Heart right ventricle (tissue), 16 donors: ENCODE data around the gene KIF25. TPM values are rescaled to one million over a fixed set of nuclear protein-coding genes. Genes with fewer than 3 reads are reported as not detected.

ENCODE experiments used
- ATAC-seq, 8 donors: fragments of 200-7000 bp; cut with Tn5 transposase; one replicate each; pipeline ENCODE4 v1.9.1; 2020; ENCODE audit warnings: mild to moderate bottlenecking in 8 of 8, moderate library complexity in 8 of 8, moderate number of reproducible peaks in 1 of 8
- DNase-seq, 2 donors: peaks; one replicate each; pipeline ENCODE4 v3.0.0-alpha.2; 2020
- H3K27ac ChIP-seq, 10 donors: fragments of 200-600 bp; sonication (generic) in 2 of 10; one replicate each; pipeline versions ENCODE4 v1.5.0 to v1.8.0; 2020 to 2022; ENCODE audit warnings: mild to moderate bottlenecking in 3 of 10
- H3K27me3 ChIP-seq, 7 donors: fragments of 200-600 bp; one replicate each; pipeline ENCODE4 v1.8.0; 2021 to 2022; ENCODE audit warnings: mild to moderate bottlenecking in 2 of 7
- H3K36me3 ChIP-seq, 9 donors: fragments of 200-600 bp; sonication (generic) in 1 of 9; one replicate each; pipeline versions ENCODE4 v1.5.0 to v1.8.0; 2020 to 2022; ENCODE audit warnings: mild to moderate bottlenecking in 2 of 9
- H3K4me1 ChIP-seq, 9 donors: fragments of 200-600 bp; sonication (generic) in 1 of 9; one replicate each; pipeline versions ENCODE4 v1.5.0 to v1.8.0; 2020 to 2022; ENCODE audit warnings: mild to moderate bottlenecking in 4 of 9
- H3K4me3 ChIP-seq, 10 donors: fragments of 200-600 bp; sonication (generic) in 2 of 10; one replicate each; pipeline versions ENCODE4 v1.5.0 to v1.8.0; 2020 to 2022; ENCODE audit warnings: mild to moderate bottlenecking in 7 of 10, moderate library complexity in 2 of 10
- H3K9me3 ChIP-seq, 11 donors: fragments of 200-600 bp in 10 of 11; sonication (generic) in 2 of 11; one replicate each; pipeline versions ENCODE4 v1.5.0 to v1.8.0; 2013 to 2022; ENCODE audit warnings: mild to moderate bottlenecking in 2 of 11, control low read depth in 1 of 11, moderate library complexity in 1 of 11
- CTCF ChIP-seq, 9 donors: fragments of 200-600 bp; sonication (generic) in 2 of 9; IDR thresholded peaks; one replicate each; pipeline versions ENCODE4 v1.5.0 to v1.8.0; 2021 to 2022; ENCODE audit warnings: antibody characterized with exemption in 9 of 9, mild to moderate bottlenecking in 5 of 9, moderate library complexity in 1 of 9
- WGBS, 2 donors: extraction: QIAGEN DNeasy Blood & Tissue Kit; methylation state at CpG; one replicate each; pipeline ENCODE4 v1.1.7; 2013; ENCODE audit warnings: inconsistent platforms in 1 of 2; 5-methylcytosine and 5-hydroxymethylcytosine counted together
- intact Hi-C, 10 donors: fragments of 100-400 bp; cut with DNase I; formaldehyde crosslinking; loops; one replicate each; pipeline versions ENCODE4 v1.11.1 to v1.14.2; 2022
- polyA plus RNA-seq, 2 donors: library from polyadenylated mRNA; stranded (reverse); fragments of 200-250 nt; gene quantifications; one replicate each; pipeline ENCODE4 v1.2.3, GENCODE V29; 2013
- total RNA-seq, 10 donors: library from RNA; stranded (reverse); fragmentation: NEBNext Ultra II Directional in 3 of 10; extraction: Animal tissue kit (Norgen Biotek cat#: 25700) in 3 of 10; gene quantifications; one replicate each; pipeline versions ENCODE4 v1.2.1 to v1.2.4, GENCODE V29; 2021 to 2023
- donor health status: Arrhythmogenic right ventricular cardiomyopathy.
- donor health status: ischemic (EF 13 %, LVEDD 7.1; RV severe dilation, severe dysfunction).
- donor health status: healthy with polysubstance abuse.
- donor health status: DM: no; HTN: yes; CAD: no.
- donor health status: DM: no; HTN: no; CAD: no.
- donor health status: ischemic (EF 25% LVEDD 6.9; RV normal size, moderate dysfunction).
- donor health status: ischemic (EF 25% LVEDD 5.7; RV mildly dilated, moderate dysfunction).
- donor health status: healthy.
- donor health status: DM: yes; HTN: yes; CAD: no.
- donor health status: Ischemic cardiomyopathy.
- donor health status: ischemic (EF 35%, LVEDD 5.7; RV mildly dilated, moderate dysfunction).
- donor health status: nonischemic (EF 11% LVEDD 7.7; RV severe dilation, severe dysfunction).
- donor health status: DM: yes; HTN: yes; CAD: no.
- donor health status: PGD.
- donor health status: ischemic (EF 29% LVEDD 5.4; RV normal size, mild dysfunction).
- donor health status: nonischemic (EF 23%, LVEDD 6.1; RV moderate dilation, normal function).

The KIF25 gene
- total and polyA plus RNA-seq, 12 donors: 0.18 to 0.95 (median 0.39) TPM; not detected in 4

GRCh38 chr6:167987396-167988153, 9.9 kb upstream of the KIF25 start:
- no peak overlapping the region for H3K4me3 ChIP-seq
- TF ChIP-seq CTCF (IDR thresholded peaks at IDR 0.05): no peak
- peak overlapping the region in 9 of 10 donors; percentile 44 to 83 (median 61) for H3K27ac ChIP-seq
- intact Hi-C loops: loop anchor here in 1 of 10 donors (5.0 kb wide), 1 partner anchor 45 kb away; no protein-coding TSS in a partner anchor
- WGBS, 2 donors: 83 to 84% methylated on average over 35 of the region's 35 CpGs
- DNase-seq (no peak), ATAC-seq (peak in 6 of 8 donors; percentile 36 to 52 (median 46))
- no peaks in the 10 kb centered on the region for H3K36me3 ChIP-seq
- H3K4me1 ChIP-seq: peaks cover 0 to 26% (median 0%) of the 10 kb centered on the region in 9 donors
- no peaks in the 10 kb centered on the region for H3K9me3 ChIP-seq
- H3K27me3 ChIP-seq: no peaks in the 10 kb centered on the region

DNA sequence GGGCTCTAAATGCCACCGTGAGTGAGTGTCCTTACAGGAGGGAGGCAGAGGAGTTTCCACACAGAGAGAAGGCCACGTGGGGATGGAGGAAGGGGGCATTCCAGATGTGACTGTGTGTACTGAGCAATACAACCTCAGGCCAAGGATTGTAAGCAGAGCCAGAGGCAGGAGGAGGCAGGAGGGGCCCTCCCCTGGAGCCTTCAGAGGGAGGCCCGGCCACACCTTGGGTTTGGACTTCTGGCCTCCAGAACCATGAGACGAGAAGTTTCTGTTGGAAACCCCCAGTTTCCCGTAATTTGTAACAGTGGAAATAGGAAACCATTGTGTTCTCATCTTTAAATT, 9.3 kb upstream of the KIF25 start:
- Histone ChIP-seq H3K4me1 (peaks cover 0 to 26% (median 0%) of the 10 kb centered on the region in 9 donors), H3K27ac (peak overlapping the region in 9 of 10 donors; percentile 44 to 83 (median 61)), H3K9me3 (no peaks in the 10 kb centered on the region), H3K4me3 (no peak overlapping the region), H3K36me3 (no peaks in the 10 kb centered on the region), H3K27me3 (no peaks in the 10 kb centered on the region)
- intact Hi-C loops: loop anchor here in 1 of 10 donors (5.0 kb wide), 1 partner anchor 44 kb away; no protein-coding TSS in a partner anchor
- ATAC-seq: peak in 7 of 8 donors; percentile 34 to 77 (median 71)
- no peak for TF ChIP-seq CTCF (IDR thresholded peaks at IDR 0.05)
- WGBS, 2 donors: 59 to 61% methylated on average over 5 of the region's 5 CpGs
- no peak for DNase-seq

DNA sequence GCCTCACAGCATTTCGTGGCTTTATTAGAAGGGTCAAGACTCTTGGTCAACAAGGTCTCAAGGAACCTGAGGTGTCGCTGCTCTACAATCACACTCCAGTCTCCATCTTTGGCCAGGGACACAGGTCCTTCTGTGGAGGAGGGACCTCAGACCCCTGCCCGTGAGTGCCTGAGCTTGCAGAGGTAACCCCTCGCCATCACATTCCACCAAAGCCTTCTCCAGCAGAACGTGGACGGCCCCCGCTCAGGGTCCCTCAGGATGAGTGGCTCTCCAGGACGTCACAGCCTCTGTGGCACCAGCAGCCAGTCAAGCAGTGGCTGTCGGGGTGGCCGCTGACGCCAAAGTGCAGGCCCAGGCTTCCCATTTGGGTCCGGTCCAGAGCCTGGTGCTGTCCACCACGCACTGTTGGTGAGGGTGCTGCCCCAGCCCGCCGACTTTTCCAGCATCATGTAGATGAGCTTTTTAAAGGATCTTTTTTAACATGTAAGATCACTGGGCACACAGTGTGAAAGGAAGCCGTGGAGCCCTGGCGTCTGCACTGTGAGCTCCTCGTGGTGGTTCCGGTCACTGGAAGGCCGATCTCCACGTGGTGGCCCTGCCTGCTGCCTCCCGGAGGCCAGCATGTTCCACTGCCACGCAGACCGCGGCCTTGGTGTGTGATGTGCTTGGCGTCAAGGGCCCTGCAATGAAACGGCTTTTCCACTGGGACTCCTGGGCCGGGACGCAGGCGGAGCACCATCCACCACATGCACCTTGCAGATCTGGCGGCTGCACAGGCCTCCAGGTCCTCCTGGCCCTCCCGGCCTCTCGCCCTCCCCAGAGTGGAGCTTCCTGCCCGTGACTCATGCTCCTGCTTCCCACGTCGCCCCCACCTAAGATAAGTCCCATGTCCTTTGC, 8.3 kb upstream of the KIF25 start:
- H3K27me3 ChIP-seq: no peaks in the 10 kb centered on the region
- no peak overlapping the region for H3K4me3 ChIP-seq
- H3K36me3 ChIP-seq: no peaks in the 10 kb centered on the region
- no peaks in the 10 kb centered on the region for H3K9me3 ChIP-seq
- intact Hi-C loops: loop anchor here in 1 of 10 donors (5.0 kb wide), 1 partner anchor 43 kb away; no protein-coding TSS in a partner anchor
- H3K27ac ChIP-seq: peak overlapping the region in 8 of 10 donors; percentile 42 to 83 (median 60)
- no peak for DNase-seq
- ATAC-seq: no peak
- H3K4me1 ChIP-seq: peaks cover 0 to 33% (median 5%) of the 10 kb centered on the region in 9 donors
- 96% methylated on average over 36 of the region's 36 CpGs for WGBS, 2 donors
- TF ChIP-seq CTCF (IDR thresholded peaks at IDR 0.05): no peak
